ENCODE data around the gene ELF1.

DNA sequence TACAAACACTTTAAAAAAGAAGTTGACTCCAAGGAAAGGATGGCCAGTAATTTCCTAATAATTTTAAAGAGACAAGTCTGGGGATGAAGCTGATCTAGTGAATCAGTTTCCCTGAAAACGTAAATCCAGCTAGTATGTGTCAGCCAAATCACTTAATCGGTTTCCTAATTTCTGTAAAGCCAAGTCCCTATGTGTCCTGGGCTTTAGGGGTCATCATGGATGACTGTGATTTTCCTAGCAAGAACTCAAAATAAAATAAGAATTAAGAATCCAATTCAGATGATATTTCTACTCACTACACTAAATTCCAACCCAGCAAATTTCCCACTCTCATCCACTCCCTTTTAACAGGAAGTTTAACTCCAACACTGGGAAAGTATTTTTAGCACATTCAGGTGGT lies 35.9 kb downstream of the ELF1 start:
- TF ChIP-seq NFYA (IDR thresholded peaks at IDR 0.05; ENCODE audit: borderline replicate concordance, low read depth, low read length) (no peak), RCOR1 (conservative IDR thresholded peaks at IDR 0.05; ENCODE audit: low read depth, low read length) (no peak), MTA3 (IDR thresholded peaks at IDR 0.05; ENCODE audit: borderline replicate concordance, low read length) (no peak)
- TF ChIP-seq, protein P1, sequence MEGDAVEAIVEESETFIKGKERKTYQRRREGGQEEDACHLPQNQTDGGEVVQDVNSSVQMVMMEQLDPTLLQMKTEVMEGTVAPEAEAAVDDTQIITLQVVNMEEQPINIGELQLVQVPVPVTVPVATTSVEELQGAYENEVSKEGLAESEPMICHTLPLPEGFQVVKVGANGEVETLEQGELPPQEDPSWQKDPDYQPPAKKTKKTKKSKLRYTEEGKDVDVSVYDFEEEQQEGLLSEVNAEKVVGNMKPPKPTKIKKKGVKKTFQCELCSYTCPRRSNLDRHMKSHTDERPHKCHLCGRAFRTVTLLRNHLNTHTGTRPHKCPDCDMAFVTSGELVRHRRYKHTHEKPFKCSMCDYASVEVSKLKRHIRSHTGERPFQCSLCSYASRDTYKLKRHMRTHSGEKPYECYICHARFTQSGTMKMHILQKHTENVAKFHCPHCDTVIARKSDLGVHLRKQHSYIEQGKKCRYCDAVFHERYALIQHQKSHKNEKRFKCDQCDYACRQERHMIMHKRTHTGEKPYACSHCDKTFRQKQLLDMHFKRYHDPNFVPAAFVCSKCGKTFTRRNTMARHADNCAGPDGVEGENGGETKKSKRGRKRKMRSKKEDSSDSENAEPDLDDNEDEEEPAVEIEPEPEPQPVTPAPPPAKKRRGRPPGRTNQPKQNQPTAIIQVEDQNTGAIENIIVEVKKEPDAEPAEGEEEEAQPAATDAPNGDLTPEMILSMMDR (IDR thresholded peaks at IDR 0.05 in 2 of 3, conservative IDR thresholded peaks at IDR 0.05 in 1 of 3; ENCODE audit: control insufficient read depth in 2 of 3, extremely low read depth in 1 of 3, insufficient read depth in 1 of 3, low read depth in 3 of 3, low read length in 3 of 3), result no peak
- TF ChIP-seq, protein P2, sequence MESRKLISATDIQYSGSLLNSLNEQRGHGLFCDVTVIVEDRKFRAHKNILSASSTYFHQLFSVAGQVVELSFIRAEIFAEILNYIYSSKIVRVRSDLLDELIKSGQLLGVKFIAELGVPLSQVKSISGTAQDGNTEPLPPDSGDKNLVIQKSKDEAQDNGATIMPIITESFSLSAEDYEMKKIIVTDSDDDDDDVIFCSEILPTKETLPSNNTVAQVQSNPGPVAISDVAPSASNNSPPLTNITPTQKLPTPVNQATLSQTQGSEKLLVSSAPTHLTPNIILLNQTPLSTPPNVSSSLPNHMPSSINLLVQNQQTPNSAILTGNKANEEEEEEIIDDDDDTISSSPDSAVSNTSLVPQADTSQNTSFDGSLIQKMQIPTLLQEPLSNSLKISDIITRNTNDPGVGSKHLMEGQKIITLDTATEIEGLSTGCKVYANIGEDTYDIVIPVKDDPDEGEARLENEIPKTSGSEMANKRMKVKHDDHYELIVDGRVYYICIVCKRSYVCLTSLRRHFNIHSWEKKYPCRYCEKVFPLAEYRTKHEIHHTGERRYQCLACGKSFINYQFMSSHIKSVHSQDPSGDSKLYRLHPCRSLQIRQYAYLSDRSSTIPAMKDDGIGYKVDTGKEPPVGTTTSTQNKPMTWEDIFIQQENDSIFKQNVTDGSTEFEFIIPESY (IDR thresholded peaks at IDR 0.05), result no peak
